Mucosa of gallbladder (tissue), 1 donor: ENCODE measurements around the gene CFAP54. TPM values are rescaled to one million over a fixed set of nuclear protein-coding genes. Genes with fewer than 3 reads are reported as not detected.

ENCODE experiments used
- DNase-seq: peaks from one replicate; pipeline ENCODE4 v3.0.0-alpha.2; 2020; ENCODE audit warnings: low spot score
- total RNA-seq: library from RNA; stranded (reverse); gene quantifications from one replicate; pipeline ENCODE4 v1.2.1, GENCODE V29; 2021
- donor health status: DM: no; HTN: no; CAD: no.

The CFAP54 gene
- total RNA-seq, 1 donor from 2014 or later = 0.86 TPM

DNA sequence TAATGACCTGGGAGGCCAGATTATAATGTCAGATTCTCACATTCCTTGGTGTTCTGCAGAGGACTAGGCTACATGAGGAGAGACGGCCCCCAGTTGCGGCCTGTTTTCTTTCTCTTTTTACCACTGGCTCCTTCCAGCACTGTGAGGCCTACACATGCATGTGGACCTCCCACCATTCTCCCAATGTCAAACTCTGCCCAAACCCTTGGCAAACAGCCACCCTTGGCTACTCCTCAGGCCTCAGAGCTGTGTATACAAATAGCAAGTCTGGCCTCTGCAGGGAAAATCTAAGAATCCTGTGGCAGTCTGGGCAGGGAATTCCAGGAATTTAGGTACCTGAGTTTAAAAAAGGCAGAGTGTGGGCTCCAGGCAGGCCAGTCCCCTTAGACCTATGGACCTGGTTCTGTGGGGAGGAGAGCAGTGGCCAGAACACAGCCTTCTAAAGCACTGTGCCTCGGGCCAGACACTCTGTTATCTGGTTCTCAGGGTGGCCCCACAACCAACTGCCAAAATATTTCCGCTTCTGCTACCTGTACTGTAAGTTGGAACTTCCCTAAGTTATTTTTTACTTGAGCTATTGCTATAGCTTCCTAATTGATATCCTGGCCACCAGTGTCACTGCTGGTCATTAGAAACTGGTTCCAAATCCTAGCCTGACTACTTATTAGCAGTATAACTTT, 397.8 kb downstream of the CFAP54 start:
- peak; percentile 44 for DNase-seq

DNA sequence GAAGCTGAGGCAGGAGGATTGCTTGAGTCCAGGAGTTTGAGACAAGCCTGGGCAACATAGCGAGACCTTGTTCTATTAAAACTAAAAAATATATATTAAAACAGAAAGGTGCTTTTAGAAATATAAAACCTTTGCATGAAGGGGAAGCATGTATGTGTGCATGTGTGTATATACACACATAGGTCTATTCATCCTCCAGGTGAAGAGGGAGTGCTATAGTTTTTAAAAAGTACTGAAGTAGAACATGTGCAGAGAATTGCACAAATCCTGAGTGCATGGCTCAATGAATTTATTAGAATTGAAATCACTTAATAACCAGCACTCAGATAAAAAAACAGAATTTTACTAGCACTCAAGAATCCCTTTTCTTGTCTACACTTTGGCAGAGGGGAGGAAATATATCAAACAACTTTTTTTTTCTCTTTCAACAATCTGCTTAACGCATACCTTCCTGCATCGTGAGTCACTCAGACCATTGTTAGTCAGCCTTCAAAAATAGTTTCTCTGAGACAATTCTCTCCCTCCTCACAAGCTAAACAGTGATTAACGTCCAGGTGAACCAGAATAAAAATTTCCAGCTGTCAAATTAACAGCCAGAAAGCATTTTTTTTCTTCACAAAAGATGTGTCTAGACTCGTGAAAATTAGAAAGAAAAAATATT, 400.0 kb downstream of the CFAP54 start:
- DNase-seq = no peak

DNA sequence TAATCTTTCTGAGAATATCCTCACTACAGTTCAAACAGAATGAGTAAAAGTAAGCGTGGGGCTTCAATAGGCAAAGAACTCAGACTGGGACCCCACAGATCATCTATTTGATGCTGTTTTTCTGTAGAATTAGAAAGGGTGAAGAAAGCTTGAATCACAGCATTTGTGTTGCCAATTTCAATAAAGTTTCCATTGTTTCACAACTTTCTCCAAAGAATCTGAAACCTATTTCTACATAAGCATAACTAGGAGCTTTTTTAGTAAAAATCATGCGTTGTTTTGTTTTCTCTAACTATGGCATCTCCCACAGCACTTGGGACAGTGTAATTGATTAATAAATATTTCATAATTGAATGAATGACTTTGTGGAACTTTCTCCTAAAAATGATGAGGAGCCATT, 401.0 kb downstream of the CFAP54 start:
- no peak for DNase-seq

DNA sequence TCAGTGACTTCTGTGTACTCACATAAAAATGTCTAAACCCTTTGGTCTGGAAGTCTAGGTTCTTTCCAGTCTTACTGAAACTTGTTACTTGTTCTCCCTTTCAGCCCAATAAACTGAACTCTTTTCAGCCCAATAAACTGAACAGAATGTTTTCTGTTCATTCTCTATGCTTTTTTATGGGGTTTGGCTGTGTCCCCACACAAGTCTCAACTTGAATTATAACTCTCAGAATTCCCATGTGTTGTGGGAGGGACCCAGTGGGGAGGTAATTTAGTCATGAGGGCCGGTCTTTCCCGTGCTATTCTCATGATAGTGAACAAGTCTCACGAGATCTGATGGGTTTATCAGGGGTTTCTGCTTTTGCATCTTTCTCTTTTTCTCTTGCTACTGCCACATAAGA, 402.7 kb downstream of the CFAP54 start:
- no peak for DNase-seq

DNA sequence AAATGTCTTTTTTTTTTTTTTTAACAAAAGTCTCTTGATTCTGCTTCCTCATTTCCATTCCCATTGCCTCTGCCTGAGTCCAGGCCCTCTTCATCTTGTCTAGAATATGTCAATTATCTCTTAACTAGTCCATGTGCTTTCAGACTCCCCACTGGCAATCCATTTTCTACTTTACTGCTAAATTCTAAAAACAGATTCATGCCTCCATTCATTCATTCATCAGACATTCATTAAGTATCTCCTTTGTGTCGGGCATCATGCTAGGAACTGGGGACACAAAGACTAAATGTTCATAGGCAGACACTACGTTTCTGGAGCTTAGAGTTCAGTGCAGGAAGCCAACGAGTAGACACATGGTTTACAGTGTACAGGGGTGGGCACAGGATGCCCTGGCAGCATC, 408.0 kb downstream of the CFAP54 start:
- DNase-seq = no peak

DNA sequence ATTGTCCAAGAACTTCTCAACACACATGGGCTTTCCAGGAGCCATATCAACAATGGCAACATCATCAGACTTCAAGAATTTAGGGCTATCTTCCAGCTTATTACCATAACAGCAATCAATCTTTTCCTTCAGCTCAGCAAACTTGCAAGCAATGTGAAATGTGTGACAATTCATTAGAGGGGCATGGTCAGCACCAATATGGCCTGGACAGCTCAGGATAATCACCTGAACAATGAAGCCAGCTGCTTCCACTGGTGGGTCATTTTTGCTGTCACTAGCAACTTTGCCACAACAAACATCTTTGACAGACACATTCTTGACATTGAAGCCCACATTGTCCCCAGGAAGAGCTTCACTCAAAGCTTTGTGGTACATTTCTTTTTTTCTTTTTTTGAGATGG, 411.8 kb downstream of the CFAP54 start:
- DNase-seq = no peak

DNA sequence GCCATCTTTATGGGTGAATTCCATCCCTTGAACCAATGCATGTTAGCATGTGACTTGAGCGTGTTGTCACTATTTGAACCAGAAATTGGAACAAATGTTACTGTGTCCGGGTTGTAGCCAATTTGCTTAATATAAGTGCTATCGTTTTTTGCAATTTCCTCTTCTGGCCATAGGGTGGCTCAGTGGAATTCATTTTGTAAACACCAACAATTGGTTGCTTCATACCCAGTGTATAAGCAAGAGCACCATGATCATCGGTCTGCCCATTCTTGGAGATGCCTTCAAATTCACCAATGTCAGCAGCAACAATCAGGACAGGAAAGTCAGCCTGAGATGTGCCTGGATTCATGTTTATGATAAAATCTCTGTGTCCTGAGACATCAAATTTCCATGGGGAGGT, 412.7 kb downstream of the CFAP54 start:
- DNase-seq = no peak

DNA sequence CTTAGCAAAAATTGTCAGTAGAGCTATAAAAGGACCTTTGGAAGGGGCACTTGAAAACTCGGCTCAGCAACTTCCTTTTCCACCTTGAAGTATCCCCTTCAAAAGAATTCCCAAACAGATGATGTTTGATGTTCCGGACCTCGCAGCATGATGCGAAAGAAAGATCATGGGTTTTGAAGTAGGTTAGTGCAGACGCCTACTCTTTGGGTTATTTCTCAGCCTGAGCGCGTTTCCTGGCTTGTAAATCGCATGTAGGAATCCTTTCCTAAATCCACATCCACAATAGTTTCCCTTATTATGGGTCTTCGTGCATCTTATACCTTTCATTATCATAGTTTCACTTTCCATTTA, 417.1 kb downstream of the CFAP54 start:
- no peak for DNase-seq

DNA sequence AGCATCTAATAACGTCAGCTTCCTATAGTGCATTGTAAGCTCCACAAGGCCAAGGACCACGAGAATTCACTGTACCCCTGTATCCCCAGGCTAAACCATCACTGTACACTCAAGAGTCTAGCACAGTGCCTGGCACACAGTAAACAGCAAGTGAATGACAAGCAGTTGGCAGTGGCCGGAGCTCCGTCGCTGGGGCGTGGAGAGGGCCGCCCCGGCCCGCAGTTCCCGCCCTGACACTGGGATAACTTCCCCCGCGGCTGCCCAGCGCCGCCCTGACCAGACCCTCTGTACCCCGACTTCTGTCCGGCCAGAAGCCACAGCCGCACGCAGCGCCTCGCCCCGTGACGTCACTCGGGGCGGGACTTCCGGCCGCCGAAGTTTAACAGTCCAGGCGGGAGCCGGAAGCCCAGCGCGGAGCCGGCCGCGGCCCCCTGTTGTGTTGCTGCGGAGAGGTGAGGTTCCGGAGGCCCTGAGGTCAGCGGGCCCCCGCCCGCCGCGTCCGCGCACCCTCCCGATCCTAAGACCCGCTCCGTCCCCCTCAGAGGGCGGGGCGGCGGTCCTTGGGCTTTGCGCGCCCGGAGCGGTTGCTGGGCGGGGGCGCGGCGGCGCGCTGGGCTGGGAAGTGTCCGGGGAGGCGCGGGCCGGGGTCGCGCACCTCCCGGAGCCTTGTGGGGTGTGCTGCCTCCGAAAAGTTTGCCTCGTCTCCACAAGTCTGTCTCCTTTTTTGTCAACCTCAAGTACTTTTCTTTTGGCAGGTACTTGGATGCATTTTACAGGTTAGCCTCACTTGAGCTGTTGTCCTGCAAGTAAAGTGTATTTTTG, 417.7 kb downstream of the CFAP54 start, which contains the start of gene NEDD1:
Gene NEDD1 (plus strand): TSS at position 409 of the 822 bp plus-strand sequence. CDS start 2,503 bp downstream, outside the sequence.
- DNase-seq = peak; percentile 81

DNA sequence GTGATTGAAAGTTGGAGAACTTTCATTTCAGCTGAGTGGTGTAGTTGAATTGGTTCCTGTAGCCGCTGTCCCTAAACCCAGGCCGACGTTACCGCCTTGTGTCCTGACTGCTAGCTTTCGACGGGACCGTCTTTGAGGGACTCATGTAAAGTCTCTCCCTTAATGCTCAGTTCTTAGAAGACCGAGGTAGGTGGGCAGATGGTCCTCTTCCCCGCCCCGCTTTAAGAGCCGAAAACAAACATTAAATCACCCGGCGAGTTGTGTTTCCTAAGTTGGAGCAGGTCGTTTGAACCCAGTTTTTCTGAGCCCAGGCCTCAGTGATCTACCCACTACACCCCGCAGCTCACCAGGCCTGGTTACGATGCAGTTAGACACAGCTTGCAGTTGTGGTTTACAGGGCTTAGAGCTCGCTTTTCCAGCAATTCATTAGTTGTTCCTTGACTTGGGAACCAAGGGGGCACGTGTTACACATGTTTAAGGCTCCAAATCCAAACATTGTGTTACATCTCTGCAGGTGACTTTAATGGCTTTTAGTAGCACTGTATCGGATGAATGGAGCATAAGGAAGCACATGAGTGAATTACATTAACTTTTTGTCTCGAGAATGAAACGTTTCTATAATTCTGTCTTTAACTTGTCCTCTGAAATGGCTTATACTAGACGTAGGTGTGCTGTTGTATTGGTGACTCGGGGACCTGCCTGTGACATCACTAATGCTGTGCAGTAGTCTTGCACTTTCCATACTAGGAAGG, 418.5 kb downstream of the CFAP54 start:
- DNase-seq = no peak

DNA sequence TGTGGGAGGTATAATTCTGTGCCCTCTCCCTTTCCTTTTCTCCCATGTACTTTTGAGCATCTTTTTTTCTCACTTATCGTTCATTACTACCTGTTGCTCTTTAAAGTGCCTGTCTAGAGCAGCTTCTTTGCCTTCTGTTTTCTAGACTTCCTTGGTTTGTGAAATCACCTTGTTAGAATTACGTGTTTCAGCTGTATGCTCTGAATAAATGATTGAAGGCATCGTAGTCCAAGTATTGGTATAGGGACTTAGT, 419.0 kb downstream of the CFAP54 start:
- DNase-seq = no peak

DNA sequence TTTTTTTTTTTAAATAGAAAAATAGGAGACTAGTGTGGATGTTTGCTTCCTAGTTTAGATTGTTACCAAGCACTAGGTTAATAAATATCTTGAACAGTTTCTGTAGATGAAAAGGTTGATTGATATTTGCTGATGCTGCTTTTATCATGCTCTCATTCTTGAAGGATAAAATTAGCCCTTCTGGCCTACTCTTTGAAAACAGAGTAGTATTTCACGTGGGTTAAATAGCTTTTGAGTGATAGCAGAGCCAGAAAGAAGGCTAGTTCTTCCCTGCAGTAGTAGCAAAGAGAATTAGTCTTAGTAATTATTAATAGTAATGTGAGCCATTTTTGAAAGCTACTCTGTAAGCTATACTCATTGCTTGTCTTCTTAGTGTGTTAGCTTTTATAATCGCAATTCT, 422.9 kb downstream of the CFAP54 start:
- DNase-seq = no peak

DNA sequence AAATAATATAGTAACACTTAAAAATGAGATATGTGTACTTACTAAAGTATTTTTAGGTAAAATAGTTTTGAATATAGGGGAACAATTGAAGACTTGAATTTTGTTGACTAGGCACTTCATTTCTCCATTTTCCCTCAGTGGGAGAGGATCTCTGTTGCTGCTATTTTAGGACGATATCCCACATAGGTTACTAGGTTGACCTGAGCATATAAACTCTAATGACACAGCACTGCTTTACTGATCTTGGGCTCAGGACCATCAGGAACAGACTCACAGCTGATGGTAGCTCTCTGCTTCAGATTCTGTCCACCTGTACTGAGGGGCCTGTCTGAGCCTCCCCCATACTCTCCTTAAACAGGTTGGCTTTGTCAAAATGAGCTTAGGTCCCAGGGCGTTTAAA, 423.6 kb downstream of the CFAP54 start:
- DNase-seq = no peak

DNA sequence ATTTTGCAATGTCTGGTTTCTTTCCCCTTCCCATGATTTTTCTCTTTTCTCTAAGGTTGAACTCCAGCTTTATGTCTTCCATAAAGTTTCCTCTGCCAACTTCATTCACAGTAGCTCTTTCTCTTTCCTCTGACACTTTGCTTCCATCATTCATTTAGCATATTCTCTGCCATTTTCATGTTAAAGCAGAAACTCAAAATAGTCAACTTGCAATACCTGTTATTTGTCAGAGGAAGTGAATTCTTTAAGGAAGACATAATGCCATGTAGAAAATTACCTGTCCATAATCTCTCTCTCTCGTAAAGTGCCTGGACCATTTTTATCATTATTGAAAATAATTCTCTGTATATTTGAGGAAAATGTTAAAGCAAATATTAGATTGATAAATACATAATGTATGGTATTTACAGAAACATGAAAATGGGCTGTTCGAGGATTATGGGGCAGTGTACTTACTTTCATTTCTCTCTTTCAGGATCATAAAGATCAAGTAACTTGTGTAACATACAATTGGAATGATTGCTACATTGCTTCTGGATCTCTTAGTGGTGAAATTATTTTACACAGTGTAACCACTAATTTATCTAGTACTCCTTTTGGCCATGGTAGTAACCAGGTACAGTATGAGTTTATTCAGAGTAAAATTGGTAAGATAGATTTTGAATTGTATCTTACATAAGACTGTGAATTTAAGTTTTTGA, 430.3 kb downstream of the CFAP54 start:
- no peak for DNase-seq

Other genes with a start within 250 kb of the CFAP54 start
- gene CDK17, start 89.1 kb upstream of the CFAP54 start, total RNA-seq = 25.4 TPM